C4-2B (cell line): Measurements from ENCODE around the gene ATP12A.

Experiments
- H3K27ac ChIP-seq: fragments of 450-650 bp; 2 replicates; pipeline ENCODE4 v1.5.1; 2017
- CTCF ChIP-seq: fragments of 450-650 bp; conservative IDR thresholded peaks from 2 replicates; pipeline ENCODE4 v1.5.1; 2017; ENCODE audit warnings: mild to moderate bottlenecking
- ZFX ChIP-seq: fragments of 450-650 bp; IDR thresholded peaks from 2 replicates; pipeline ENCODE4 v1.6.1; 2017

Gene ATP12A

GRCh38 chr13:24680258-24680920, at the start of gene ATP12A:
TSS of gene ATP12A (plus strand) at chr13:24680408. CDS start at chr13:24680744, 336 bp downstream.
- no peak; the same call in 1 of the 2 replicates for TF ChIP-seq CTCF
- no peak for TF ChIP-seq ZFX
- H3K27ac ChIP-seq, result no peak within 1 kb of the TSS; the same call in 1 of the 2 replicates

GRCh38 chr13:24630851-24631620, 49.2 kb upstream of the ATP12A start:
- no peak overlapping the region for H3K27ac ChIP-seq
- TF ChIP-seq ZFX (no peak), CTCF (no peak)

- no peak overlapping the region for H3K27ac ChIP-seq
These were observed 48.3 kb upstream of the ATP12A start for GRCh38 chr13:24631922-24632321.

GRCh38 chr13:24632382-24633121, 47.7 kb upstream of the ATP12A start:
- TF ChIP-seq CTCF (no peak), ZFX (no peak)
- H3K27ac ChIP-seq, result no peak overlapping the region

More at GRCh38 chr13:24631922-24632321, 48.3 kb upstream of the ATP12A start:
- TF ChIP-seq ZFX (no peak), CTCF (no peak)

GRCh38 chr13:24636776-24637175, 43.4 kb upstream of the ATP12A start:
- TF ChIP-seq ZFX (no peak), CTCF (no peak)
- no peak overlapping the region for H3K27ac ChIP-seq

GRCh38 chr13:24638096-24638495, 42.1 kb upstream of the ATP12A start:
- H3K27ac ChIP-seq, result no peak overlapping the region
- TF ChIP-seq ZFX, result no peak
- TF ChIP-seq CTCF, result no peak
